Panc1 (cell line): Measurements from ENCODE around the gene MYCN. TPM values are rescaled to one million over a fixed set of nuclear protein-coding genes. Genes with fewer than 3 reads are reported as not detected.

Experiments
- ATAC-seq: fragments of 200-7000 bp; cut with Tn5 transposase; 2 replicates; pipeline ENCODE4 v1.9.1; 2020; ENCODE audit warnings: mild to moderate bottlenecking, moderate library complexity
- BruUV-seq: library from RNA; stranded (reverse); fragments of 400-500 nt; replicated peaks from 2 replicates; lab custom pipeline; 2021; lab: Mats Ljungman, UMichigan
- CTCF ChIA-PET: fragments of 300-600 bp; sonication (Branson Sonifier 250); formaldehyde crosslinking; loops from one replicate; lab custom pipeline; 2022; ENCODE audit warnings: antibody characterized with exemption; lab: Charles Lee
- POLR2A ChIA-PET: fragments of 300-600 bp; sonication (Branson Sonifier 250); formaldehyde crosslinking; loops from one replicate; lab custom pipeline; 2022; ENCODE audit warnings: antibody characterized with exemption; lab: Charles Lee
- DNase-seq: peaks from one replicate; pipeline ENCODE4 v3.0.0-alpha.2; 2010; ENCODE audit warnings: low read depth, low spot score
- H3K27ac ChIP-seq: 2 replicates; pipeline ENCODE4 v1.5.1; 2011; ENCODE audit warnings: mild to moderate bottlenecking, low read length, inconsistent platforms
- H3K27me3 ChIP-seq: fragments of 200-500 bp; sonication (Bioruptor generic); 2 replicates; pipeline ENCODE4 v1.6.0; 2014; ENCODE audit warnings: low read length, inconsistent platforms; ENCODE audit not compliant: control insufficient read depth, insufficient read depth
- H3K36me3 ChIP-seq: fragments of 200-500 bp; sonication (Bioruptor generic); 2 replicates; pipeline ENCODE4 v1.5.1; 2014; ENCODE audit warnings: inconsistent platforms, mild to moderate bottlenecking, low read length, moderate library complexity; ENCODE audit not compliant: control insufficient read depth, insufficient read depth
- H3K4me1 ChIP-seq: 2 replicates; pipeline ENCODE4 v1.5.1; 2011; ENCODE audit warnings: inconsistent platforms, mild to moderate bottlenecking, low read length, moderate library complexity; ENCODE audit not compliant: control insufficient read depth, insufficient read depth
- H3K4me3 ChIP-seq, 2 experiments: 2 replicates each; pipeline ENCODE4 v1.5.1; 2011 to 2012; ENCODE audit warnings: low read depth in 2 of 2, low read length in 2 of 2, mild to moderate bottlenecking in 2 of 2, inconsistent platforms in 1 of 2, moderate library complexity in 1 of 2
- H3K9me3 ChIP-seq: fragments of 200-500 bp; sonication (Bioruptor generic); 2 replicates; pipeline ENCODE4 v1.5.1; 2014; ENCODE audit warnings: low read depth, mild to moderate bottlenecking, inconsistent platforms, low read length, moderate library complexity; ENCODE audit not compliant: control insufficient read depth, insufficient read depth
- CTCF ChIP-seq: fragments of 450-650 bp; IDR thresholded peaks from 2 replicates; pipeline ENCODE4 v1.5.1; 2017; ENCODE audit warnings: mild to moderate bottlenecking
- POLR2AphosphoS5 ChIP-seq: IDR thresholded peaks from 2 replicates; pipeline ENCODE4 v1.6.1; 2012; ENCODE audit warnings: mild to moderate bottlenecking, low read depth, low read length, moderate library complexity
- REST ChIP-seq, 2 experiments: IDR thresholded peaks; 2 replicates each; pipeline ENCODE4 v1.6.1; 2011 to 2012; ENCODE audit warnings: low read depth in 2 of 2, control low read depth in 1 of 2, low read length in 1 of 2, mild to moderate bottlenecking in 1 of 2, moderate library complexity in 1 of 2; ENCODE audit not compliant: insufficient read depth in 1 of 2
- SIN3A ChIP-seq: IDR thresholded peaks from 2 replicates; pipeline ENCODE4 v1.6.1; 2012; ENCODE audit warnings: low read depth, mild to moderate bottlenecking, low read length, moderate library complexity, borderline replicate concordance; ENCODE audit not compliant: insufficient read depth
- TCF7L2 ChIP-seq: IDR thresholded peaks from 2 replicates; pipeline ENCODE4 v1.6.1; 2011; ENCODE audit warnings: mild to moderate bottlenecking, low read depth, low read length, inconsistent platforms
- in situ Hi-C: cut with HindIII; loops from 2 replicates; pipeline ENCODE4 v1.10.0; 2016; ENCODE audit warnings: low sequenced_read_pairs, low pct_unique_long_range_greater_than_20kb
- intact Hi-C: fragments of 100-400 bp; cut with micrococcal nuclease; formaldehyde crosslinking; loops from one replicate; pipeline ENCODE4 v1.10.0; 2022; ENCODE audit not compliant: unreplicated experiment
- total RNA-seq: library from RNA; stranded (reverse); gene quantifications from one replicate; pipeline ENCODE4 v1.2.1, GENCODE V29; 2021; ENCODE audit not compliant: unreplicated experiment

Gene MYCN
- total RNA-seq, 1 experiment from 2014 or later: not detected

GRCh38 chr2:15942711-15943345 lies 2.5 kb downstream of the MYCN start:
- H3K27me3 ChIP-seq: peaks cover 29% of the 10 kb centered on the region
- H3K9me3 ChIP-seq: no peaks in the 10 kb centered on the region
- no TSS peak for BruUV-seq
- ATAC-seq (no peak), DNase-seq (no peak)
- H3K4me3 ChIP-seq: no peak overlapping the region
- no peak overlapping the region for H3K27ac ChIP-seq
- in situ Hi-C loops (no loop called here), intact Hi-C loops (loop anchor here (10.0 kb wide), 1 partner anchor 322 kb away; no protein-coding TSS in a partner anchor)
- no peaks in the 10 kb centered on the region for H3K36me3 ChIP-seq
- POLR2A ChIA-PET: no interaction called here
- TF ChIP-seq CTCF: no peak
- no peak for TF ChIP-seq TCF7L2
- no peak for TF ChIP-seq SIN3A
- no peak for TF ChIP-seq REST (IDR thresholded peaks at IDR 0.05; ENCODE audit: insufficient read depth in 1 of 2, low read depth in 2 of 2, low read length in 1 of 2)
- no peak for TF ChIP-seq POLR2AphosphoS5
- CTCF ChIA-PET: interaction anchor here (0.7 kb wide), 1 partner anchor 157 kb away, joined by 6 read pairs; no protein-coding TSS in a partner anchor
- peaks cover 12% of the 10 kb centered on the region for H3K4me1 ChIP-seq

GRCh38 chr2:15943378-15944280 lies 3.3 kb downstream of the MYCN start:
- no peaks in the 10 kb centered on the region for H3K9me3 ChIP-seq
- H3K27ac ChIP-seq: no peak overlapping the region
- ChIA-PET CTCF (interaction anchor here (0.7 kb wide), 1 partner anchor 157 kb away, joined by 6 read pairs; no protein-coding TSS in a partner anchor), POLR2A (no interaction called here)
- H3K4me1 ChIP-seq: peaks cover 12% of the 10 kb centered on the region
- H3K4me3 ChIP-seq: no peak overlapping the region
- intact Hi-C loops (loop anchor here (10.0 kb wide), 1 partner anchor 321 kb away; no protein-coding TSS in a partner anchor), in situ Hi-C loops (no loop called here)
- no TSS peak for BruUV-seq
- no peak for TF ChIP-seq POLR2AphosphoS5
- TF ChIP-seq CTCF: peak; percentile 59
- TF ChIP-seq TCF7L2: no peak
- no peaks in the 10 kb centered on the region for H3K36me3 ChIP-seq
- peaks cover 26% of the 10 kb centered on the region for H3K27me3 ChIP-seq
- ATAC-seq (no peak), DNase-seq (no peak)
